ENCODE data around the gene BABAM2. TPM values are rescaled to one million over a fixed set of nuclear protein-coding genes. Genes with fewer than 3 reads are reported as not detected.

Gene BABAM2
- total RNA-seq, 1 donor from 2014 or later, result 28.5 TPM

DNA sequence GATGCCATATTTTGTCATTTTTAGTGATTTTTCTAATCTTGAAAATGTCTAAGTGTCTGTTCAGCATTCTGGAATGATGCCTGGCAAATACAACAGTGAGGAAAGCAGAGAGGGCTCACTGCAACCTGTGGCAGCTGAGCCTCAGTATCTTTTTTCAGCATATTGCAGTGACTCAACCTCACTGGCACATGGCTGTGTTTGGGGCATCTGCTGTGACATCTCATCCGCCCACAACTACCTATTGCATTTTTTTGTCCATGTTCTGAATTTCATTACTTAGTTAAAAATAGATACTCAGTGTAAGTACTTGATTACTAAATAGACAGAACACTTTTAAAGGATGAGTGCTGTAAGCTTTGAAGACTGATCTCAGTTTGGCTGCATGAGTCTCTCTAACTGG lies 10.7 kb downstream of the BABAM2 start:
- Histone ChIP-seq H2AFZ (ENCODE audit: low read depth, low read length) (no peak overlapping the region), H3K9ac (ENCODE audit: low read length) (no peak overlapping the region), H3K4me2 (ENCODE audit: low read length) (no peak overlapping the region), H3K27ac (ENCODE audit: low read depth, low read length) (no peak overlapping the region), H3K79me2 (ENCODE audit: insufficient read depth, low read length) (no peaks in the 10 kb centered on the region), H3K4me1 (ENCODE audit: insufficient read depth, low read length) (no peaks in the 10 kb centered on the region), H3K9me3 (ENCODE audit: insufficient read depth, low read depth, low read length) (no peaks in the 10 kb centered on the region), H3K27me3 (ENCODE audit: insufficient read depth, low read length) (no peaks in the 10 kb centered on the region), H3K36me3 (ENCODE audit: insufficient read depth, low read length) (no peaks in the 10 kb centered on the region), H4K20me1 (ENCODE audit: insufficient read depth, low read length) (no peaks in the 10 kb centered on the region), H3K4me3 (ENCODE audit: insufficient read depth, low read depth, low read length) (no peak overlapping the region)
- peak; percentile 42 for DNase-seq (ENCODE audit: low read depth)
- no peaks in the 10 kb centered on the region for H3K27me3 Mint-ChIP-seq (ENCODE audit: low read depth, unreplicated experiment)
- H3K36me3 Mint-ChIP-seq (ENCODE audit: low read depth, unreplicated experiment), result peaks cover 17% of the 10 kb centered on the region
- no peak overlapping the region for H3K4me3 Mint-ChIP-seq (ENCODE audit: unreplicated experiment)
- no peak for FAIRE-seq
- H3K9me3 Mint-ChIP-seq (ENCODE audit: unreplicated experiment), result no peaks in the 10 kb centered on the region
- H3K27ac Mint-ChIP-seq (ENCODE audit: unreplicated experiment), result no peak overlapping the region
- TF ChIP-seq CTCF (IDR thresholded peaks at IDR 0.05; ENCODE audit: insufficient read depth, low read depth, low read length), result no peak
- no peak for TF ChIP-seq EZH2 (IDR thresholded peaks at IDR 0.05; ENCODE audit: insufficient read depth, low read length)
- peaks cover 39% of the 10 kb centered on the region for H3K4me1 Mint-ChIP-seq (ENCODE audit: low read depth, unreplicated experiment)

DNA sequence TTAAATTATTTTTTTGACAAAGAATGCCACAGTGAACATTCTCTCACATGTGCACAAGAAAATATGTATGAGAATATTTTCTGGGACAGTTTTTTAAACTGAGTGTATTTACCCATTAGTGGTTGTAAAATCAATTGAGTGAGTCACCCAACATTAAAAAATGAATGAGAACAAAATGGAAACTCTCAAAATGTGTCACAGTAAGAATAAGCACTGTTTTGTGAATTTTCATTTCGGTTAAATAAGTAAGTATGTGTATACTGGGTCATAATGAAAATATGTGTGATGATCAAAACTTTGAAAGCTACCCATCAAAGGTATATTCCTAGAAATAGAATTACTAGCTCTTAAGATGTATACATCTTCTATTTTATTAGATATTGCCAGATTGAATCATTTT lies 11.6 kb downstream of the BABAM2 start:
- H3K79me2 ChIP-seq (ENCODE audit: insufficient read depth, low read length), result no peaks in the 10 kb centered on the region
- no peaks in the 10 kb centered on the region for H3K27me3 Mint-ChIP-seq (ENCODE audit: low read depth, unreplicated experiment)
- peak overlapping the region; percentile 41 for H3K27ac Mint-ChIP-seq (ENCODE audit: unreplicated experiment)
- H3K9me3 Mint-ChIP-seq (ENCODE audit: unreplicated experiment), result no peaks in the 10 kb centered on the region
- H3K4me2 ChIP-seq (ENCODE audit: low read length), result no peak overlapping the region
- DNase-seq (ENCODE audit: low read depth), result no peak
- H3K9me3 ChIP-seq (ENCODE audit: insufficient read depth, low read depth, low read length), result no peaks in the 10 kb centered on the region
- no peak for TF ChIP-seq EZH2 (IDR thresholded peaks at IDR 0.05; ENCODE audit: insufficient read depth, low read length)
- TF ChIP-seq CTCF (IDR thresholded peaks at IDR 0.05; ENCODE audit: insufficient read depth, low read depth, low read length), result no peak
- H2AFZ ChIP-seq (ENCODE audit: low read depth, low read length), result no peak overlapping the region
- no peak overlapping the region for H3K9ac ChIP-seq (ENCODE audit: low read length)
- H3K4me1 ChIP-seq (ENCODE audit: insufficient read depth, low read length), result no peaks in the 10 kb centered on the region
- H3K27ac ChIP-seq (ENCODE audit: low read depth, low read length), result no peak overlapping the region
- no peaks in the 10 kb centered on the region for H3K36me3 ChIP-seq (ENCODE audit: insufficient read depth, low read length)
- no peaks in the 10 kb centered on the region for H3K27me3 ChIP-seq (ENCODE audit: insufficient read depth, low read length)
- H3K4me3 ChIP-seq (ENCODE audit: insufficient read depth, low read depth, low read length), result no peak overlapping the region
- no peak overlapping the region for H3K4me3 Mint-ChIP-seq (ENCODE audit: unreplicated experiment)
- FAIRE-seq, result no peak
- no peaks in the 10 kb centered on the region for H4K20me1 ChIP-seq (ENCODE audit: insufficient read depth, low read length)
- peaks cover 11% of the 10 kb centered on the region for H3K36me3 Mint-ChIP-seq (ENCODE audit: low read depth, unreplicated experiment)
- H3K4me1 Mint-ChIP-seq (ENCODE audit: low read depth, unreplicated experiment), result peaks cover 39% of the 10 kb centered on the region

GRCh38 chr2:27903018-27903417 lies 12.5 kb downstream of the BABAM2 start:
- Histone ChIP-seq H3K4me1 (ENCODE audit: insufficient read depth, low read length) (no peaks in the 10 kb centered on the region), H3K79me2 (ENCODE audit: insufficient read depth, low read length) (no peaks in the 10 kb centered on the region), H3K27ac (ENCODE audit: low read depth, low read length) (no peak overlapping the region), H3K4me3 (ENCODE audit: insufficient read depth, low read depth, low read length) (no peak overlapping the region), H3K9me3 (ENCODE audit: insufficient read depth, low read depth, low read length) (no peaks in the 10 kb centered on the region), H3K4me2 (ENCODE audit: low read length) (no peak overlapping the region), H3K9ac (ENCODE audit: low read length) (no peak overlapping the region), H3K27me3 (ENCODE audit: insufficient read depth, low read length) (no peaks in the 10 kb centered on the region), H2AFZ (ENCODE audit: low read depth, low read length) (no peak overlapping the region), H3K36me3 (ENCODE audit: insufficient read depth, low read length) (no peaks in the 10 kb centered on the region), H4K20me1 (ENCODE audit: insufficient read depth, low read length) (no peaks in the 10 kb centered on the region)
- FAIRE-seq, result no peak
- Mint-ChIP-seq H3K36me3 (ENCODE audit: low read depth, unreplicated experiment) (peaks cover 7% of the 10 kb centered on the region), H3K4me1 (ENCODE audit: low read depth, unreplicated experiment) (peaks cover 39% of the 10 kb centered on the region), H3K27me3 (ENCODE audit: low read depth, unreplicated experiment) (no peaks in the 10 kb centered on the region), H3K4me3 (ENCODE audit: unreplicated experiment) (peak overlapping the region; percentile 10), H3K27ac (ENCODE audit: unreplicated experiment) (peak overlapping the region; percentile 71), H3K9me3 (ENCODE audit: unreplicated experiment) (no peaks in the 10 kb centered on the region)
- TF ChIP-seq EZH2 (IDR thresholded peaks at IDR 0.05; ENCODE audit: insufficient read depth, low read length), result no peak
- no peak for TF ChIP-seq CTCF (IDR thresholded peaks at IDR 0.05; ENCODE audit: insufficient read depth, low read depth, low read length)
- DNase-seq (ENCODE audit: low read depth), result no peak
